Loucy (cell line): ENCODE measurements around the gene SLC6A2.

Experiments used
- H2AFZ ChIP-seq: fragments of 200-600 bp; sonication (generic); 2 replicates; pipeline ENCODE4 v1.6.0; 2016; ENCODE audit warnings: antibody characterized with exemption, mild to moderate bottlenecking, low read length, moderate library complexity
- H3F3A ChIP-seq: fragments of 200-600 bp; 2 replicates; pipeline ENCODE4 v1.6.0; 2016; ENCODE audit warnings: antibody characterized with exemption, low read depth, mild to moderate bottlenecking
- H3K27me3 ChIP-seq: fragments of 200-600 bp; sonication (generic); 2 replicates; pipeline ENCODE4 v1.6.1; 2014; ENCODE audit warnings: low read length, mild to moderate bottlenecking; ENCODE audit not compliant: insufficient read depth, poor library complexity, severe bottlenecking
- H3K36me3 ChIP-seq: fragments of 200-600 bp; sonication (generic); 2 replicates; pipeline ENCODE4 v1.6.1; 2016; ENCODE audit warnings: low read length; ENCODE audit not compliant: insufficient read depth
- H3K4me1 ChIP-seq: fragments of 200-600 bp; sonication (generic); 2 replicates; pipeline ENCODE4 v1.5.1; 2014; ENCODE audit warnings: low read length, mild to moderate bottlenecking; ENCODE audit not compliant: insufficient read depth, poor library complexity, severe bottlenecking
- H3K4me2 ChIP-seq: fragments of 200-600 bp; sonication (generic); 2 replicates; pipeline ENCODE4 v1.6.0; 2014; ENCODE audit warnings: antibody characterized with exemption, low read length, low read depth, mild to moderate bottlenecking; ENCODE audit not compliant: poor library complexity, severe bottlenecking
- H3K4me3 ChIP-seq: fragments of 200-600 bp; sonication (generic); 2 replicates; pipeline ENCODE4 v1.5.1; 2014; ENCODE audit warnings: low read length, mild to moderate bottlenecking, mixed read lengths; ENCODE audit not compliant: poor library complexity, severe bottlenecking
- H3K79me2 ChIP-seq: fragments of 200-600 bp; sonication (generic); 2 replicates; pipeline ENCODE4 v1.6.1; 2014; ENCODE audit warnings: low read length; ENCODE audit not compliant: insufficient read depth
- H3K9ac ChIP-seq: fragments of 200-600 bp; sonication (generic); 2 replicates; pipeline ENCODE4 v1.6.0; 2014; ENCODE audit warnings: mild to moderate bottlenecking, low read depth, low read length, moderate library complexity; ENCODE audit not compliant: poor library complexity, severe bottlenecking
- H3K9me2 ChIP-seq: fragments of 200-600 bp; sonication (generic); replicated peaks from 2 replicates; pipeline ENCODE4 v1.6.1; 2016; ENCODE audit warnings: low read depth, low read length, mixed read lengths
- H3K9me3 ChIP-seq: fragments of 200-600 bp; sonication (generic); 2 replicates; pipeline ENCODE4 v1.6.1; 2014; ENCODE audit warnings: mild to moderate bottlenecking, antibody characterized with exemption, low read length, low read depth; ENCODE audit not compliant: insufficient read depth
- H4K20me1 ChIP-seq: fragments of 200-600 bp; sonication (generic); 2 replicates; pipeline ENCODE4 v1.6.0; 2014; ENCODE audit warnings: antibody characterized with exemption, low read length, mild to moderate bottlenecking; ENCODE audit not compliant: insufficient read depth, poor library complexity, severe bottlenecking
- EZH2phosphoT487 ChIP-seq: fragments of 200-600 bp; IDR thresholded peaks from 2 replicates; pipeline ENCODE4 v1.6.1; 2018; ENCODE audit warnings: antibody characterized with exemption, mild to moderate bottlenecking, moderate library complexity, borderline replicate concordance
- TF ChIP-seq, protein P1 (sequence below): fragments of 200-600 bp; sonication (generic); conservative IDR thresholded peaks from 2 replicates; pipeline ENCODE4 v1.5.1; 2014; ENCODE audit warnings: mild to moderate bottlenecking, antibody characterized with exemption, low read length

SLC6A2 gene

GRCh38 chr16:55667753-55668152 is 12.0 kb downstream of the SLC6A2 start:
- H3K9me3 ChIP-seq: no peaks in the 10 kb centered on the region
- H3F3A ChIP-seq: no peaks in the 10 kb centered on the region
- no peak overlapping the region for H3K4me2 ChIP-seq
- H3K36me3 ChIP-seq: no peaks in the 10 kb centered on the region
- TF ChIP-seq EZH2phosphoT487: no peak
- TF ChIP-seq, protein P1, sequence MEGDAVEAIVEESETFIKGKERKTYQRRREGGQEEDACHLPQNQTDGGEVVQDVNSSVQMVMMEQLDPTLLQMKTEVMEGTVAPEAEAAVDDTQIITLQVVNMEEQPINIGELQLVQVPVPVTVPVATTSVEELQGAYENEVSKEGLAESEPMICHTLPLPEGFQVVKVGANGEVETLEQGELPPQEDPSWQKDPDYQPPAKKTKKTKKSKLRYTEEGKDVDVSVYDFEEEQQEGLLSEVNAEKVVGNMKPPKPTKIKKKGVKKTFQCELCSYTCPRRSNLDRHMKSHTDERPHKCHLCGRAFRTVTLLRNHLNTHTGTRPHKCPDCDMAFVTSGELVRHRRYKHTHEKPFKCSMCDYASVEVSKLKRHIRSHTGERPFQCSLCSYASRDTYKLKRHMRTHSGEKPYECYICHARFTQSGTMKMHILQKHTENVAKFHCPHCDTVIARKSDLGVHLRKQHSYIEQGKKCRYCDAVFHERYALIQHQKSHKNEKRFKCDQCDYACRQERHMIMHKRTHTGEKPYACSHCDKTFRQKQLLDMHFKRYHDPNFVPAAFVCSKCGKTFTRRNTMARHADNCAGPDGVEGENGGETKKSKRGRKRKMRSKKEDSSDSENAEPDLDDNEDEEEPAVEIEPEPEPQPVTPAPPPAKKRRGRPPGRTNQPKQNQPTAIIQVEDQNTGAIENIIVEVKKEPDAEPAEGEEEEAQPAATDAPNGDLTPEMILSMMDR: no peak
- no peak overlapping the region for H3K9ac ChIP-seq
- H3K4me3 ChIP-seq: no peak overlapping the region
- H3K27me3 ChIP-seq: no peaks in the 10 kb centered on the region
- no peaks in the 10 kb centered on the region for H3K9me2 ChIP-seq
- no peaks in the 10 kb centered on the region for H3K79me2 ChIP-seq
- no peaks in the 10 kb centered on the region for H4K20me1 ChIP-seq
- H2AFZ ChIP-seq: no peak overlapping the region
- H3K4me1 ChIP-seq: no peaks in the 10 kb centered on the region

DNA sequence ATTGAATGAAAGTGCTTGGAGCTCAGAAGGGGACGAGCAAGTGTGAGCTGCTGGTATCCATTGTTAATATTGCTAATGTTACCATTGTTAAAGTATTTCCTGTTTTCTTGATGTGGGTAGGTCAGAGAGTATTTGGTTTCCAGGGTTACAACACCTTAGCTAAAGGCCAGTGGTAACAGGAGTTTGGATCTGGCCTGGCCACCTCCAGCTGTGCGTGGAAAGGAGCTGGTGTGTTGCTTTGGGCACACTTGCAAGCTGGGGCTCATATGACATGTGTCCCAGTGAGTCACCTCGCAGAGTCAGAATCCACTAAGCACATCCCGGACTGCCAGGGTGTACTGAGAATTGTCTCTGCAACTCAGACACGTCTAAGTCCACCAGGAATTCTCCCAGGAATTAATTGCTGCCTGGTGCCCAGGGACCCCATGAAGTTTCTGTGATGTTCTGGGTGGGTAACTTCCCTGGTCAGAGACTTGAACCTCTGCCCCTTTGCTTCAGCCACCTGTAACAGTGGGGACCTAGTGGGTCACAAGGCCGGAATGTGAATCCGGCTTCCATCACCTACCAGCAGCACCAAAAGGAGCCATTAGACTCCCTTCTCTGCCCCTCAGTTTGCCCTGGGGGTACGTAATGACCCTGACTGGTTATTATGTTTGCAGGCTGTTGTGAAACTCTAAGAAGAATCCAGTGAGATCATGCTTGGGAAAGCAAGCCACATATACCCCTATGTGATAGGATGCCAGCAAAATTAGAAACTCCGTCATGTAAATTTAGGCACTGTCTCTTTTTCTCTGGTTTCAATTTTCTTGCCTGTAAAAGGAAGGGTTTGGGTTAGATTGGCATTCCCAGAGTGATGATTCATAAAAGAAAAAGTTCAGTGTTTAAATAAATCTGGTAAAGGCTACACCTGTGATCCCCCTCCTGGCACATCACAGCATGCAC is 12.8 kb downstream of the SLC6A2 start:
- H3K4me2 ChIP-seq: no peak overlapping the region
- H3K27me3 ChIP-seq: no peaks in the 10 kb centered on the region
- TF ChIP-seq, protein P1: no peak
- no peak for TF ChIP-seq EZH2phosphoT487
- H3K9ac ChIP-seq: no peak overlapping the region
- H3K9me3 ChIP-seq: no peaks in the 10 kb centered on the region
- H2AFZ ChIP-seq: no peak overlapping the region
- H3K4me3 ChIP-seq: no peak overlapping the region
- no peaks in the 10 kb centered on the region for H3F3A ChIP-seq
- no peaks in the 10 kb centered on the region for H3K9me2 ChIP-seq
- H3K36me3 ChIP-seq: no peaks in the 10 kb centered on the region
- H3K4me1 ChIP-seq: no peaks in the 10 kb centered on the region
- H3K79me2 ChIP-seq: no peaks in the 10 kb centered on the region
- H4K20me1 ChIP-seq: no peaks in the 10 kb centered on the region

- H3F3A ChIP-seq: no peaks in the 10 kb centered on the region
- H3K4me1 ChIP-seq: no peaks in the 10 kb centered on the region
- no peaks in the 10 kb centered on the region for H3K36me3 ChIP-seq
- TF ChIP-seq, protein P1: no peak
- TF ChIP-seq EZH2phosphoT487: no peak
- no peak overlapping the region for H3K4me2 ChIP-seq
- no peaks in the 10 kb centered on the region for H3K9me3 ChIP-seq
- H3K4me3 ChIP-seq: no peak overlapping the region
- H3K79me2 ChIP-seq: no peaks in the 10 kb centered on the region
- H3K27me3 ChIP-seq: no peaks in the 10 kb centered on the region
- no peak overlapping the region for H3K9ac ChIP-seq
- H2AFZ ChIP-seq: no peak overlapping the region
- no peaks in the 10 kb centered on the region for H3K9me2 ChIP-seq
- H4K20me1 ChIP-seq: no peaks in the 10 kb centered on the region
Observed at GRCh38 chr16:55671206-55671973, 15.6 kb downstream of the SLC6A2 start.
